HEK293 (cell line): ENCODE results near the gene GCH1.
A peak's percentile ranks its signal among the peaks of the same experiment; 100 is the strongest.
"Not testable (repeated sequence)": the region's sequence is repeated elsewhere in the genome, so short reads cannot be mapped to it uniquely, and the experiment has no call there.

Experiments
- CTCF ChIA-PET: fragments of 350-600 bp; formaldehyde crosslinking; extraction: SDS; loops from one replicate; lab custom pipeline; 2021; ENCODE audit warnings: antibody characterized with exemption; lab: Yijun Ruan, JAX
- POLR2A ChIA-PET: fragments of 300-600 bp; formaldehyde crosslinking; extraction: SDS; loops from one replicate; lab custom pipeline; 2020; ENCODE audit warnings: antibody characterized with exemption, inconsistent platforms; lab: Yijun Ruan, JAX
- H3K27ac ChIP-seq: fragments of 200-500 bp; sonication (Bioruptor generic); 2 replicates; pipeline ENCODE4 v1.5.1; 2014; ENCODE audit warnings: low read depth, low read length, control low read depth, inconsistent platforms; ENCODE audit errors: extremely low read depth
- H3K36me3 ChIP-seq, 2 experiments: fragments of 200-500 bp in 1 of 2; sonication (Bioruptor generic) in 1 of 2; 1 replicate in 1 of 2; 2 replicates in 1 of 2; pipeline ENCODE4 v1.5.1; 2014 to 2017; ENCODE audit warnings: inconsistent platforms in 2 of 2, low read length in 2 of 2; ENCODE audit not compliant: control insufficient read depth in 2 of 2, insufficient read depth in 1 of 2
- H3K4me1 ChIP-seq: fragments of 200-500 bp; sonication (Bioruptor generic); 2 replicates; pipeline ENCODE4 v1.5.1; 2014; ENCODE audit warnings: mild to moderate bottlenecking, low read length, inconsistent platforms; ENCODE audit not compliant: control insufficient read depth, insufficient read depth
- H3K4me3 ChIP-seq: 2 replicates; pipeline ENCODE4 v1.5.1; 2011; ENCODE audit warnings: low read depth, mild to moderate bottlenecking, control low read depth, low read length, moderate library complexity
- H3K9me3 ChIP-seq: fragments of 200-500 bp; sonication (Bioruptor generic); 2 replicates; pipeline ENCODE4 v1.5.1; 2014; ENCODE audit warnings: low read depth, low read length, inconsistent platforms; ENCODE audit not compliant: control insufficient read depth, insufficient read depth
- FEZF1 ChIP-seq: fragments of 450-650 bp; formaldehyde crosslinking; IDR thresholded peaks from 2 replicates; pipeline ENCODE4 v1.5.1; 2016; ENCODE audit warnings: missing biosample characterization, missing genetic modification characterization
- GLIS1 ChIP-seq: fragments of 450-650 bp; formaldehyde crosslinking; IDR thresholded peaks from 2 replicates; pipeline ENCODE4 v1.5.1; 2016; ENCODE audit warnings: missing biosample characterization, missing genetic modification characterization
- GLIS2 ChIP-seq: fragments of 450-650 bp; formaldehyde crosslinking; IDR thresholded peaks from 2 replicates; pipeline ENCODE4 v1.5.1; 2016; ENCODE audit warnings: missing biosample characterization, missing genetic modification characterization
- KLF16 ChIP-seq: fragments of 450-650 bp; formaldehyde crosslinking; IDR thresholded peaks from 2 replicates; pipeline ENCODE4 v1.5.1; 2017; ENCODE audit warnings: missing biosample characterization, missing genetic modification characterization
- KLF9 ChIP-seq: fragments of 450-650 bp; formaldehyde crosslinking; IDR thresholded peaks from 2 replicates; pipeline ENCODE4 v1.5.1; 2016; ENCODE audit warnings: missing biosample characterization, missing genetic modification characterization, low read depth
- OVOL3 ChIP-seq: fragments of 450-650 bp; formaldehyde crosslinking; IDR thresholded peaks from 2 replicates; pipeline ENCODE4 v1.5.1; 2016; ENCODE audit warnings: missing biosample characterization, missing genetic modification characterization
- SP7 ChIP-seq: fragments of 450-650 bp; formaldehyde crosslinking; IDR thresholded peaks from 2 replicates; pipeline ENCODE4 v1.5.1; 2016; ENCODE audit warnings: missing biosample characterization, missing genetic modification characterization
- YY1 ChIP-seq: fragments of 450-650 bp; formaldehyde crosslinking; IDR thresholded peaks from 2 replicates; pipeline ENCODE4 v1.5.1; 2018; ENCODE audit warnings: missing biosample characterization, missing genetic modification characterization
- ZBTB10 ChIP-seq: fragments of 450-650 bp; formaldehyde crosslinking; IDR thresholded peaks from 2 replicates; pipeline ENCODE4 v1.5.1; 2016; ENCODE audit warnings: missing biosample characterization, missing genetic modification characterization
- ZBTB20 ChIP-seq: fragments of 450-650 bp; formaldehyde crosslinking; IDR thresholded peaks from 2 replicates; pipeline ENCODE4 v1.5.1; 2016; ENCODE audit warnings: missing biosample characterization, missing genetic modification characterization
- ZBTB8A ChIP-seq: fragments of 450-650 bp; formaldehyde crosslinking; IDR thresholded peaks from 2 replicates; pipeline ENCODE4 v1.5.1; 2016; ENCODE audit warnings: missing biosample characterization, missing genetic modification characterization
- ZEB2 ChIP-seq: fragments of 450-650 bp; formaldehyde crosslinking; IDR thresholded peaks from 2 replicates; pipeline ENCODE4 v1.5.1; 2016; ENCODE audit warnings: missing biosample characterization, missing genetic modification characterization
- ZIC2 ChIP-seq: fragments of 450-650 bp; formaldehyde crosslinking; IDR thresholded peaks from 2 replicates; pipeline ENCODE4 v1.5.1; 2016; ENCODE audit warnings: missing biosample characterization, missing genetic modification characterization
- ZNF16 ChIP-seq: fragments of 450-650 bp; formaldehyde crosslinking; IDR thresholded peaks from 2 replicates; pipeline ENCODE4 v1.5.1; 2016; ENCODE audit warnings: low read depth, missing biosample characterization, missing genetic modification characterization
- ZNF169 ChIP-seq: fragments of 450-650 bp; formaldehyde crosslinking; IDR thresholded peaks from 2 replicates; pipeline ENCODE4 v1.5.1; 2016; ENCODE audit warnings: missing biosample characterization, missing genetic modification characterization
- ZNF2 ChIP-seq: fragments of 450-650 bp; formaldehyde crosslinking; IDR thresholded peaks from 2 replicates; pipeline ENCODE4 v1.5.1; 2016; ENCODE audit warnings: missing biosample characterization, missing genetic modification characterization
- ZNF335 ChIP-seq: fragments of 450-650 bp; formaldehyde crosslinking; conservative IDR thresholded peaks from 2 replicates; pipeline ENCODE4 v1.5.1; 2016; ENCODE audit warnings: missing biosample characterization, missing genetic modification characterization
- ZNF423 ChIP-seq: fragments of 450-650 bp; formaldehyde crosslinking; IDR thresholded peaks from 2 replicates; pipeline ENCODE4 v1.5.1; 2016; ENCODE audit warnings: missing biosample characterization, missing genetic modification characterization
- ZNF837 ChIP-seq: fragments of 450-650 bp; formaldehyde crosslinking; IDR thresholded peaks from 2 replicates; pipeline ENCODE4 v1.5.1; 2016; ENCODE audit warnings: missing biosample characterization, missing genetic modification characterization
- ZXDB ChIP-seq: fragments of 450-650 bp; formaldehyde crosslinking; IDR thresholded peaks from 2 replicates; pipeline ENCODE4 v1.5.1; 2016; ENCODE audit warnings: missing biosample characterization, missing genetic modification characterization
- TF ChIP-seq, protein P1 (sequence below): fragments of 450-650 bp; formaldehyde crosslinking; IDR thresholded peaks from 2 replicates; pipeline ENCODE4 v1.5.1; 2016; ENCODE audit warnings: missing biosample characterization, missing genetic modification characterization, low read depth

GCH1 gene

GRCh38 chr14:54901380-54902142, 1.1 kb downstream of the GCH1 start:
- POLR2A ChIA-PET, result interaction anchor here (0.5 to 1.0 kb wide), 2 partner anchors 58 to 126 kb away, joined by 3 read pairs; partner anchors contain the start of genes SOCS4 and WDHD1
- 0 out of 2 replicates have a peak, but pooled peaks cover 3% of the 10 kb centered on the region for H3K4me1 ChIP-seq
- H3K4me3 ChIP-seq, result peak overlapping the region; percentile 79
- peak; percentile 10; the same call in 1 of the 2 replicates for TF ChIP-seq ZNF335 (tag by site-specific recombination)
- 0 out of 2 replicates have a peak, but pooled peaks have one; percentile 33 for TF ChIP-seq KLF16 (tag by site-specific recombination)
- TF ChIP-seq ZBTB10 (tag by site-specific recombination), result peak; percentile 56; the same call in 1 of the 2 replicates
- peak; percentile 79 for TF ChIP-seq KLF9 (tag by site-specific recombination)
- TF ChIP-seq ZNF2 (tag by site-specific recombination), result 0 out of 2 replicates have a peak, but pooled peaks have one; percentile 37
- TF ChIP-seq ZBTB20 (tag by site-specific recombination), result peak; percentile 95
- TF ChIP-seq ZNF423 (tag by site-specific recombination), result 0 out of 2 replicates have a peak, but pooled peaks have one; percentile 74
- no peak for TF ChIP-seq YY1 (tag by site-specific recombination)
- TF ChIP-seq GLIS1 (tag by site-specific recombination), result peak; percentile 84; the same call in 1 of the 2 replicates
- TF ChIP-seq GLIS2 (tag by site-specific recombination), result peak; percentile 88
- TF ChIP-seq ZIC2 (tag by site-specific recombination), result peak; percentile 91
- TF ChIP-seq, protein P1, sequence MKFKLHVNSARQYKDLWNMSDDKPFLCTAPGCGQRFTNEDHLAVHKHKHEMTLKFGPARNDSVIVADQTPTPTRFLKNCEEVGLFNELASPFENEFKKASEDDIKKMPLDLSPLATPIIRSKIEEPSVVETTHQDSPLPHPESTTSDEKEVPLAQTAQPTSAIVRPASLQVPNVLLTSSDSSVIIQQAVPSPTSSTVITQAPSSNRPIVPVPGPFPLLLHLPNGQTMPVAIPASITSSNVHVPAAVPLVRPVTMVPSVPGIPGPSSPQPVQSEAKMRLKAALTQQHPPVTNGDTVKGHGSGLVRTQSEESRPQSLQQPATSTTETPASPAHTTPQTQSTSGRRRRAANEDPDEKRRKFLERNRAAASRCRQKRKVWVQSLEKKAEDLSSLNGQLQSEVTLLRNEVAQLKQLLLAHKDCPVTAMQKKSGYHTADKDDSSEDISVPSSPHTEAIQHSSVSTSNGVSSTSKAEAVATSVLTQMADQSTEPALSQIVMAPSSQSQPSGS (tag by site-specific recombination), result no peak
- no peak for TF ChIP-seq FEZF1
- peak; percentile 8; the same call in 1 of the 2 replicates for TF ChIP-seq ZXDB (tag by site-specific recombination)
- peak; percentile 98 for TF ChIP-seq ZBTB8A
- peak; percentile 8; the same call in 1 of the 2 replicates for TF ChIP-seq ZEB2
- TF ChIP-seq, all 188 proteins: peak for 13
- Histone ChIP-seq H3K27ac (peak overlapping the region; percentile 82; the same call in 1 of the 2 replicates), H3K9me3 (no peaks in the 10 kb centered on the region), H3K36me3 (no peaks in the 10 kb centered on the region; a peak in 1 of 3 replicates)
- CTCF ChIA-PET, result interaction anchor here (0.7 to 0.9 kb wide), 3 partner anchors 35 to 708 kb away, joined by 3 to 5 read pairs (median 5); no protein-coding TSS in a partner anchor

DNA sequence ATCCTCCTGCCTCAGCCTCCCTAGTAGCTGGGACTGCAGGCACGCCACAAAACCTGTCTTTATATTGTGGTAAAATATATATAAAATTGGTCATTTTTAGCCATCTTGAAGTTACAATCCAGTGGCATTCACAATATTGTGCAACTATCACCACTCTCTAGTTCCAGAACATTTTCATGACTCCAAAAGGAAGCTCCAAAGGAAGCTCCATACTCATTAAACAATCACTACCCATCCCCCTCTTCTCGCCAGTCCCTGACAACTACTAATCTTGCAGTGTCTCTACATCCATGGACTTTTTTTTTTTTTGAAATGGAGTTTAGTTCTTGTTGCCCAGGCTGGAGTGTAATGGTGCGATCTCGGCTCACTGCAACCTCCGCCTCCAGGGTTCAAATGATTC, 3.1 kb downstream of the GCH1 start:
- no peak for TF ChIP-seq ZNF16 (tag by site-specific recombination)
- no peak for TF ChIP-seq OVOL3 (tag by site-specific recombination)
- no peak for TF ChIP-seq SP7
- no peak for TF ChIP-seq ZBTB8A
- TF ChIP-seq ZNF169, result no peak
- TF ChIP-seq ZNF837, result no peak
- TF ChIP-seq, all 188 proteins: peak for 0
- Histone ChIP-seq H3K27ac (no peak overlapping the region), H3K4me1 (peaks cover 16% of the 10 kb centered on the region; the same call in 1 of the 2 replicates), H3K4me3 (no peak overlapping the region), H3K9me3 (no peaks in the 10 kb centered on the region), H3K36me3 (no peaks in the 10 kb centered on the region; a peak in 1 of 3 replicates)
- POLR2A ChIA-PET, result no interaction called here
- CTCF ChIA-PET, result interaction anchor here (0.6 to 1.5 kb wide), 3 partner anchors 35 to 343 kb away, joined by 3 read pairs; no protein-coding TSS in a partner anchor

- CTCF ChIA-PET, result interaction anchor here (0.6 to 1.8 kb wide), 4 partner anchors 79 to 254 kb away, joined by 3 to 6 read pairs (median 4); no protein-coding TSS in a partner anchor
- H3K27ac ChIP-seq, H3K9me3 ChIP-seq, H3K4me3 ChIP-seq, POLR2A ChIA-PET, H3K36me3 ChIP-seq: not testable (repeated sequence)
- peaks cover 17% of the 10 kb centered on the region; the same call in 1 of the 2 replicates for H3K4me1 ChIP-seq
Observed at GRCh38 chr14:54897809-54898555, 4.6 kb downstream of the GCH1 start.
